ENCODE measurements around the gene CDHR3.

CDHR3 gene

GRCh38 chr7:105926131-105926530 is 36.9 kb upstream of the CDHR3 start:
- TF ChIP-seq CTCF (IDR thresholded peaks at IDR 0.05; ENCODE audit: low read length) (no peak), EZH2phosphoT487 (IDR thresholded peaks at IDR 0.05; ENCODE audit: low read length) (no peak), EZH2 (optimal IDR thresholded peaks at IDR 0.05; ENCODE audit: low read depth, low read length) (no peak)
- Histone ChIP-seq H3K4me1 (ENCODE audit: low read length) (0 out of 2 replicates have a peak, but pooled peaks cover 4% of the 10 kb centered on the region), H3K4me2 (ENCODE audit: low read depth, low read length) (no peak overlapping the region), H2AFZ (ENCODE audit: low read length) (no peak overlapping the region), H3K4me3 (ENCODE audit: low read length) (no peak overlapping the region), H4K20me1 (ENCODE audit: insufficient read depth, low read length) (no peaks in the 10 kb centered on the region), H3K36me3 (replicated peaks; ENCODE audit: insufficient read depth, low read length) (no peaks in the 10 kb centered on the region), H3K27me3 (replicated peaks; ENCODE audit: insufficient read depth, low read length) (no peaks in the 10 kb centered on the region), H3K27ac (ENCODE audit: low read length) (no peak overlapping the region), H3K9me2 (replicated peaks; ENCODE audit: insufficient read depth, low read length) (no peaks in the 10 kb centered on the region), H3K9me3 (replicated peaks; ENCODE audit: insufficient read depth, low read length) (no peaks in the 10 kb centered on the region), H3K79me2 (ENCODE audit: low read length) (no peaks in the 10 kb centered on the region), H3K9ac (ENCODE audit: low read length) (no peak overlapping the region), H3F3A (ENCODE audit: insufficient read depth, low read length) (peaks cover 9% of the 10 kb centered on the region)
- no peak for DNase-seq

- H3K4me1 ChIP-seq (ENCODE audit: low read length) = no peaks in the 10 kb centered on the region
- DNase-seq = no peak
- H4K20me1 ChIP-seq (ENCODE audit: insufficient read depth, low read length) = no peaks in the 10 kb centered on the region
- H3K9me2 ChIP-seq (replicated peaks; ENCODE audit: insufficient read depth, low read length) = no peaks in the 10 kb centered on the region
- no peaks in the 10 kb centered on the region for H3K79me2 ChIP-seq (ENCODE audit: low read length)
- no peak overlapping the region for H3K27ac ChIP-seq (ENCODE audit: low read length)
- H3K9ac ChIP-seq (ENCODE audit: low read length) = no peak overlapping the region
- no peak overlapping the region for H2AFZ ChIP-seq (ENCODE audit: low read length)
- TF ChIP-seq EZH2phosphoT487 (IDR thresholded peaks at IDR 0.05; ENCODE audit: low read length) (no peak), CTCF (IDR thresholded peaks at IDR 0.05; ENCODE audit: low read length) (no peak)
- H3K4me2 ChIP-seq (ENCODE audit: low read depth, low read length) = no peak overlapping the region
- no peaks in the 10 kb centered on the region for H3F3A ChIP-seq (ENCODE audit: insufficient read depth, low read length)
- no peaks in the 10 kb centered on the region for H3K9me3 ChIP-seq (replicated peaks; ENCODE audit: insufficient read depth, low read length)
- no peaks in the 10 kb centered on the region for H3K36me3 ChIP-seq (replicated peaks; ENCODE audit: insufficient read depth, low read length)
- no peaks in the 10 kb centered on the region for H3K27me3 ChIP-seq (replicated peaks; ENCODE audit: insufficient read depth, low read length)
- no peak overlapping the region for H3K4me3 ChIP-seq (ENCODE audit: low read length)
Observed at GRCh38 chr7:105931179-105931578, 31.9 kb upstream of the CDHR3 start.

GRCh38 chr7:105932835-105933477 is 30.1 kb upstream of the CDHR3 start:
- Histone ChIP-seq H3K36me3 (replicated peaks; ENCODE audit: insufficient read depth, low read length) (no peaks in the 10 kb centered on the region), H3K27me3 (replicated peaks; ENCODE audit: insufficient read depth, low read length) (no peaks in the 10 kb centered on the region), H3K4me2 (ENCODE audit: low read depth, low read length) (no peak overlapping the region), H3K27ac (ENCODE audit: low read length) (no peak overlapping the region), H2AFZ (ENCODE audit: low read length) (no peak overlapping the region), H3K9me3 (replicated peaks; ENCODE audit: insufficient read depth, low read length) (no peaks in the 10 kb centered on the region), H4K20me1 (ENCODE audit: insufficient read depth, low read length) (no peaks in the 10 kb centered on the region), H3K79me2 (ENCODE audit: low read length) (no peaks in the 10 kb centered on the region), H3K9me2 (replicated peaks; ENCODE audit: insufficient read depth, low read length) (no peaks in the 10 kb centered on the region), H3F3A (ENCODE audit: insufficient read depth, low read length) (no peaks in the 10 kb centered on the region), H3K4me1 (ENCODE audit: low read length) (no peaks in the 10 kb centered on the region), H3K4me3 (ENCODE audit: low read length) (no peak overlapping the region), H3K9ac (ENCODE audit: low read length) (no peak overlapping the region)
- no peak for TF ChIP-seq EZH2 (optimal IDR thresholded peaks at IDR 0.05; ENCODE audit: low read depth, low read length)
- no peak for TF ChIP-seq EZH2phosphoT487 (IDR thresholded peaks at IDR 0.05; ENCODE audit: low read length)
- TF ChIP-seq CTCF (IDR thresholded peaks at IDR 0.05; ENCODE audit: low read length) = no peak
- no peak for DNase-seq
